ENCODE results near the gene TRNAU1AP. TPM values are rescaled to one million over a fixed set of nuclear protein-coding genes. Genes with fewer than 3 reads are reported as not detected.

TRNAU1AP gene
- total RNA-seq, 2 donors from 2014 or later: 22.1 to 28.6 TPM

DNA sequence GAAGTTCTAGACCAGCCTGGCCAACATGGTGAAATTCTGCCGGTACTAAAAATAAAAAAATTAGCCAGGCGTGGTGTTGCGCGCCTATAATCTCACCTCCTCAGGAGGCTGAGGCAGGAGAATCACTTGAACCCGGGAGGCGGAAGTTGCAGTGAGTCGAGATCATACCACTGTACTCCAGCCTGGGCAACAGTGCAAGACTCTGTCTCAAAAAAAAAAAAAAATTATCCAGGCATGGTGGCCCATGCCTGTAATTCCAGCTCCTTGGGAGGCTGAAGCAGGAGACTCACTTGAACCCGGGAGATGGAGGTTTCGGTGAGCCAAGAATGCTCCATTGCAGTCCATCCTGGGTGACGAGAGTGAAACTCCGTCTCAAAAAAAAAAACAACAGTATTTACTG lies 20.7 kb downstream of the TRNAU1AP start:
- H3K27me3 ChIP-seq: no peaks in the 10 kb centered on the region
- intact Hi-C loops (cut with DNase I): no loop called here
- no peak overlapping the region for H3K27ac ChIP-seq
- no peaks in the 10 kb centered on the region for H3K9me3 ChIP-seq
- no peak overlapping the region for H3K4me3 ChIP-seq
- H3K9ac ChIP-seq (ENCODE audit: low read depth in 2 of 2, low read length in 2 of 2): no peak overlapping the region
- no peak for DNase-seq
- TF ChIP-seq, protein P1, sequence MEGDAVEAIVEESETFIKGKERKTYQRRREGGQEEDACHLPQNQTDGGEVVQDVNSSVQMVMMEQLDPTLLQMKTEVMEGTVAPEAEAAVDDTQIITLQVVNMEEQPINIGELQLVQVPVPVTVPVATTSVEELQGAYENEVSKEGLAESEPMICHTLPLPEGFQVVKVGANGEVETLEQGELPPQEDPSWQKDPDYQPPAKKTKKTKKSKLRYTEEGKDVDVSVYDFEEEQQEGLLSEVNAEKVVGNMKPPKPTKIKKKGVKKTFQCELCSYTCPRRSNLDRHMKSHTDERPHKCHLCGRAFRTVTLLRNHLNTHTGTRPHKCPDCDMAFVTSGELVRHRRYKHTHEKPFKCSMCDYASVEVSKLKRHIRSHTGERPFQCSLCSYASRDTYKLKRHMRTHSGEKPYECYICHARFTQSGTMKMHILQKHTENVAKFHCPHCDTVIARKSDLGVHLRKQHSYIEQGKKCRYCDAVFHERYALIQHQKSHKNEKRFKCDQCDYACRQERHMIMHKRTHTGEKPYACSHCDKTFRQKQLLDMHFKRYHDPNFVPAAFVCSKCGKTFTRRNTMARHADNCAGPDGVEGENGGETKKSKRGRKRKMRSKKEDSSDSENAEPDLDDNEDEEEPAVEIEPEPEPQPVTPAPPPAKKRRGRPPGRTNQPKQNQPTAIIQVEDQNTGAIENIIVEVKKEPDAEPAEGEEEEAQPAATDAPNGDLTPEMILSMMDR (IDR thresholded peaks at IDR 0.05): no peak
- H3K4me1 ChIP-seq: no peaks in the 10 kb centered on the region
- peaks cover 3% of the 10 kb centered on the region for H3K36me3 ChIP-seq

DNA sequence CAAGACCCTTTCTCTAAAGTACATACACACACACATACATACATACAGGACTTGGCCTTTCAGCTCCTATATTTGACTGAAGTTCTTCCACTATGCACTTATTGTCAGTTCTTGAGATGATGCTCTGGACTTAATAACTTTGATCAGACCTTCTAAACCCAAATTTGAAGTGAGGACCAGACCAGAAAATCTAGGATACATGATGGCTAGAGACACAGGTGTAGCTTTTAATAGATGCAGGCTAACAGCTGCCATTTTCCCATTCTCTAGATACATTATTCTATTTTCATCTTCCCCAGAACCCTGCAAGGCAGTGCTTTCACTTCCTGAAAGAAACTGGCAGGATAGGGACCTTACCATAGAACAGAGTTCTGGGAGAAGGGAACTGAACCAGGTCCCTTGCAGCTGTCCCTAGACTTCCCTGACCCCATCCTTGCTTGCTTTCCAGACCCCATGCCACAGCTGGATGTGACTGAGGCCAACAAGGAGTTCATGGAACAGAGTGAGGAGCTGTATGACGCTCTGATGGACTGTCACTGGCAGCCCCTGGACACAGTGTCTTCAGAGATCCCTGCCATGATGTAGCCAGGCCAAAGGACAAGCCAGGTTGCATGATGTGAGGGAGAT lies 24.3 kb downstream of the TRNAU1AP start:
- H3K36me3 ChIP-seq: peaks cover 8% of the 10 kb centered on the region
- no peaks in the 10 kb centered on the region for H3K27me3 ChIP-seq
- no peak overlapping the region for H3K27ac ChIP-seq
- intact Hi-C loops (cut with DNase I): no loop called here
- no peak overlapping the region for H3K4me3 ChIP-seq
- no peaks in the 10 kb centered on the region for H3K9me3 ChIP-seq
- peaks cover 9% of the 10 kb centered on the region for H3K4me1 ChIP-seq
- H3K9ac ChIP-seq (ENCODE audit: low read depth in 2 of 2, low read length in 2 of 2): no peak overlapping the region
- TF ChIP-seq, protein P1 (IDR thresholded peaks at IDR 0.05): no peak
- DNase-seq: no peak

DNA sequence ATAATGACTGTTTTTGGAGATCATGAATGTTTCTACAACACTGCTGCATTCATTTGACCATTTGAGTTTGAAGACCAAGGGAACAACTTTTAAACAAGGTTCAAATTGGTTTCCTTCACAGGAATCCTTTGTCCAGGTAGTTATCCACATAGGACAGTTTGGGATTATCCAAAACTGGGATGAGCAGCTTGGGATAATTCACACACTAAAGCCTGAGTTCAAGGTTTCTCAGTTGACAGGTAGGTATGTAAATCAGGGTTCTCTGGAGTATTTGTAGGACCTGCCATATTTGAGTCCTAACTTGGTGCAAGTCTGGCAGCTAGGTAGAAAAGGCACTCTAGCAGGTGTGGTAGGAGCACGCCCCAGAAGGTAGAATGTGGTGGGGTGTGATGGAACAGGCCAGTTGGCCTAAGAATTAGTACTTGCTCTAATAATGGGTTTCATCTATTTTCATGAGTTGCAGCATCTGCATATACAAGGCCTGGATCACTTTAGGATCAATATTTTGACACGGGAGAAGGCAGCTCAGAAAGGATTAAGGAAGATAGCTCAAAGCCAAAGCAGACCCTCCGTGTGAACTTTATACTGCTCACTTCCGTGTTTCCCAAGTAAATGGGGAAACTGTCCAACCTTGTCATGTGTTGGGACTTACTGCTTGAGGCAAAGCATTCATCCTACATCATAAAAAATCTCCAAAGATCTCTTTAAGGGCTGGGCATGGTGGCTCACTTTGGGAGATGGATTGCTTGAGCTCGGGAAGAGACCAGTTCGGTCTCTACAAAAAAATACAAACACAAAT lies 25.1 kb downstream of the TRNAU1AP start:
- DNase-seq: no peak
- Histone ChIP-seq H3K27ac (no peak overlapping the region), H3K4me1 (peaks cover 9% of the 10 kb centered on the region), H3K4me3 (no peak overlapping the region), H3K27me3 (no peaks in the 10 kb centered on the region), H3K9ac (ENCODE audit: low read depth in 2 of 2, low read length in 2 of 2) (no peak overlapping the region), H3K9me3 (no peaks in the 10 kb centered on the region), H3K36me3 (peaks cover 8% of the 10 kb centered on the region)
- intact Hi-C loops (cut with DNase I): no loop called here
- TF ChIP-seq, protein P1 (IDR thresholded peaks at IDR 0.05): no peak

DNA sequence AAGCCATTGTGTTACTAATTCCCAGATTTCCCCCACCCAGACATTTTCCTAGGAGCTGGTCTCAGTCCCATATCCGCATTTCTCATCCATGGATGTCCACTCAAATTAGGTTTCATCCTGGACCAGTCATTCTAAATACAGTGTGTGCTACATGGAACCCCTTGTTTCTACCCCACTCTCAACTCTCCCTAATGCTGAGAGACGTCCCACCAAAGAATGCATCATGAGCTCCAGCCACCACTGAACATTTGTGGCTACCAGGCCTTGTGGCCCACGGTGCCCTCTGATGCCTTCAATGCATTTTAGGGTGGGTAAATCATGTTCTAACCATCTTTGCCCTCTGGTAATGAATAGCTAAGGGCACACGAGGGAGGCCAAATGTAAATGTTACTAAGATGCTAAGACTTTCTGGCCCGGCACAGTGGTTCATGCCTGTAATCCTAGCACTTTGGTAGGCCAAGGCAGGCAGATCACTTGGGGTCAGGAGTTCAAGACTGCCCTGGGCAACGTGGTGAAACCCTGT lies 25.9 kb downstream of the TRNAU1AP start:
- Histone ChIP-seq H3K4me3 (no peak overlapping the region), H3K27me3 (no peaks in the 10 kb centered on the region), H3K27ac (no peak overlapping the region), H3K36me3 (peaks cover 8% of the 10 kb centered on the region), H3K4me1 (peaks cover 9% of the 10 kb centered on the region), H3K9me3 (no peaks in the 10 kb centered on the region), H3K9ac (ENCODE audit: low read depth in 2 of 2, low read length in 2 of 2) (peak overlapping the region in 1 of 2 donors; percentile 6)
- intact Hi-C loops (cut with DNase I): no loop called here
- no peak for DNase-seq
- TF ChIP-seq, protein P1 (IDR thresholded peaks at IDR 0.05): no peak

DNA sequence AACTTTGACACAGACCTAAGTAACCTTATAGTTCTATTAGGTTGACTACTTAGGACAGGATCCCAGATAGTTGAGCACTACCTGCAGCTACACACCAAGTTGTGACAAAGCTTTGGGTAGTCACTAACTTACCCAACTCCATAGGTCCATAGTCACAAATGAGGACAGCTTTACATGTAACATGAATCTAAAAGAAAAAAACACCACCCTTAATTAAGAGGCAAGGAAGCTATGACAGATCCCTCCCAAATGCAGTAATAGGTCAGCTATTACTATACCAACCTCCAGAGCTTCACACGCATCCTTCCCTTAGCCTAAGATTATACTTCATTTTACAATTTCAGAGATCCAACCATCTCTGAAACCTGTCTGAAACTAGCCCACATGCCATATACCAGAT lies 26.5 kb downstream of the TRNAU1AP start:
- Histone ChIP-seq H3K4me1 (peaks cover 9% of the 10 kb centered on the region), H3K27me3 (no peaks in the 10 kb centered on the region), H3K9ac (ENCODE audit: low read depth in 2 of 2, low read length in 2 of 2) (peak overlapping the region in 1 of 2 donors; percentile 100), H3K4me3 (peak overlapping the region; percentile 87), H3K36me3 (peaks cover 8% of the 10 kb centered on the region), H3K9me3 (no peaks in the 10 kb centered on the region), H3K27ac (no peak overlapping the region)
- TF ChIP-seq, protein P1 (IDR thresholded peaks at IDR 0.05): no peak
- intact Hi-C loops (cut with DNase I): no loop called here
- no peak for DNase-seq

Data from colonic mucosa (tissue), 4 donors.